Transverse colon (tissue), 4 donors: ENCODE data around the gene IRF2BP1. TPM values are rescaled to one million over a fixed set of nuclear protein-coding genes. Genes with fewer than 3 reads are reported as not detected.

Experiments
- DNase-seq: peaks from one replicate; pipeline ENCODE4 v3.0.0-alpha.2; 2019
- H3K27ac ChIP-seq, 4 donors: fragments of 200-600 bp; sonication (generic); 2 replicates each; pipeline ENCODE4 v1.5.1; 2016 to 2018; ENCODE audit warnings: inconsistent platforms in 4 of 4
- H3K27me3 ChIP-seq: fragments of 200-600 bp; sonication (generic); 2 replicates; pipeline ENCODE4 v1.5.1; 2017; ENCODE audit warnings: inconsistent platforms
- H3K36me3 ChIP-seq, 4 donors: fragments of 200-600 bp; sonication (generic); 2 replicates each; pipeline ENCODE4 v1.5.1; 2017 to 2019; ENCODE audit warnings: inconsistent platforms in 4 of 4
- H3K4me1 ChIP-seq, 4 donors: fragments of 200-600 bp; sonication (generic); 2 replicates each; pipeline ENCODE4 v1.5.1; 2017 to 2020; ENCODE audit warnings: inconsistent platforms in 4 of 4
- H3K4me3 ChIP-seq, 4 donors: fragments of 200-600 bp; sonication (generic); 1 replicate in 1 of 4; 2 replicates in 3 of 4; pipeline versions ENCODE4 v1.5.1 to v1.6.1; 2017 to 2019; ENCODE audit warnings: inconsistent platforms in 4 of 4
- H3K9me3 ChIP-seq, 2 donors: fragments of 200-600 bp; sonication (generic); 2 replicates each; pipeline ENCODE4 v1.5.1; 2017 to 2019; ENCODE audit warnings: inconsistent platforms in 2 of 2
- EP300 ChIP-seq: sonication (generic); formaldehyde crosslinking; IDR thresholded peaks from one replicate; pipeline ENCODE4 v1.6.1; 2017; ENCODE audit warnings: antibody characterized with exemption, low read depth
- POLR2A ChIP-seq: fragments of 450-650 bp; IDR thresholded peaks from one replicate; pipeline ENCODE4 v1.6.1; 2016; ENCODE audit warnings: antibody characterized with exemption, mild to moderate bottlenecking, moderate library complexity
- POLR2AphosphoS5 ChIP-seq, 3 donors: sonication (generic); formaldehyde crosslinking; IDR thresholded peaks; one replicate each; pipeline ENCODE4 v1.6.1; 2016; ENCODE audit warnings: antibody characterized with exemption in 3 of 3
- WGBS, 2 donors: methylation state at CpG; one replicate each; pipeline ENCODE4 v1.1.5; 2018; ENCODE audit warnings: low coverage in 1 of 2; 5-methylcytosine and 5-hydroxymethylcytosine counted together
- in situ Hi-C, 4 donors: fragments of 200-750 bp; cut with MboI; loops; one replicate each; pipeline versions ENCODE4 v1.15.0 to v1.15.1; 2017; ENCODE audit warnings: low sequenced_read_pairs in 3 of 4, low pct_ligation_motif_present in 1 of 4, low pct_unique_long_range_greater_than_20kb in 1 of 4
- intact Hi-C: fragments of 100-400 bp; cut with DNase I; formaldehyde crosslinking; loops from one replicate; pipeline ENCODE4 v1.15.1; 2023; ENCODE audit warnings: low total_unique reads
- total RNA-seq, 4 donors: library from RNA; depleted of rRNA; stranded (reverse); fragments of >200 nt; gene quantifications; one replicate each; pipeline ENCODE4 v1.1.0, GENCODE V29; 2016
- TF ChIP-seq, protein P1 (sequence below), 5 experiments: fragments of 200-600 bp in 3 of 5; fragments of 450-650 bp in 2 of 5; sonication (generic) in 3 of 5; IDR thresholded peaks; 1 replicate in 2 of 5; 2 replicates in 3 of 5; pipeline ENCODE4 v1.5.1; 2016 to 2017; ENCODE audit warnings: antibody characterized with exemption in 5 of 5, inconsistent platforms in 3 of 5, mild to moderate bottlenecking in 2 of 5, moderate library complexity in 1 of 5

Gene IRF2BP1
- total RNA-seq, 4 donors from 2014 or later = 24.9 to 34.1 (median 29.5) TPM

DNA sequence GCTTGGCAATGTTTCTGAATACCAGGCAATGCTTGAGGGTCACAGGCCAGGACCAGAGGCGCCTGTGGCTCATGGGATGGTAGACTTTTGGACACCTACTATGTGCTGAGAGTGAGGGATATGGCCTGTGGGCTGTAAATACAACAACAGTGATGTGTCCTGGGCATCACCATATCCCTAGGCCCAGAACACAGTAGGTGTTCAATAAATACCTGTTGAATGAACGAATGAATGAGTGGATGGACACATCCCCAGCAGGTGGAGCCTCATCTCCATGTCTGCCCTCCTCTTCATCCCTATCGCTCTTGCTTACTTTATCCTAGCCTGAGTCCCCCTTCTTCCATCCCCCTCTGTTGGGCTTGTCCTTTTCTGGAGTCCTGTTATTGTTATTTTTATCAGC is 45.1 kb upstream of the IRF2BP1 start:
- WGBS, 2 donors = 46 to 73% methylated on average over 3 of the region's 3 CpGs
- no peak for TF ChIP-seq POLR2A
- no peak for TF ChIP-seq POLR2AphosphoS5 (IDR thresholded peaks at IDR 0.05)
- TF ChIP-seq, protein P1, sequence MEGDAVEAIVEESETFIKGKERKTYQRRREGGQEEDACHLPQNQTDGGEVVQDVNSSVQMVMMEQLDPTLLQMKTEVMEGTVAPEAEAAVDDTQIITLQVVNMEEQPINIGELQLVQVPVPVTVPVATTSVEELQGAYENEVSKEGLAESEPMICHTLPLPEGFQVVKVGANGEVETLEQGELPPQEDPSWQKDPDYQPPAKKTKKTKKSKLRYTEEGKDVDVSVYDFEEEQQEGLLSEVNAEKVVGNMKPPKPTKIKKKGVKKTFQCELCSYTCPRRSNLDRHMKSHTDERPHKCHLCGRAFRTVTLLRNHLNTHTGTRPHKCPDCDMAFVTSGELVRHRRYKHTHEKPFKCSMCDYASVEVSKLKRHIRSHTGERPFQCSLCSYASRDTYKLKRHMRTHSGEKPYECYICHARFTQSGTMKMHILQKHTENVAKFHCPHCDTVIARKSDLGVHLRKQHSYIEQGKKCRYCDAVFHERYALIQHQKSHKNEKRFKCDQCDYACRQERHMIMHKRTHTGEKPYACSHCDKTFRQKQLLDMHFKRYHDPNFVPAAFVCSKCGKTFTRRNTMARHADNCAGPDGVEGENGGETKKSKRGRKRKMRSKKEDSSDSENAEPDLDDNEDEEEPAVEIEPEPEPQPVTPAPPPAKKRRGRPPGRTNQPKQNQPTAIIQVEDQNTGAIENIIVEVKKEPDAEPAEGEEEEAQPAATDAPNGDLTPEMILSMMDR (IDR thresholded peaks at IDR 0.05) = no peak
- no peak for TF ChIP-seq EP300
- no peak overlapping the region for H3K4me3 ChIP-seq
- DNase-seq = no peak
- in situ Hi-C loops = no loop called here
- intact Hi-C loops = no loop called here
- H3K27ac ChIP-seq = no peak overlapping the region
- no peaks in the 10 kb centered on the region for H3K9me3 ChIP-seq
- peaks cover 34% of the 10 kb centered on the region for H3K27me3 ChIP-seq
- H3K36me3 ChIP-seq = no peaks in the 10 kb centered on the region
- H3K4me1 ChIP-seq = peaks cover 0 to 5% (median 4%) of the 10 kb centered on the region in 4 donors

DNA sequence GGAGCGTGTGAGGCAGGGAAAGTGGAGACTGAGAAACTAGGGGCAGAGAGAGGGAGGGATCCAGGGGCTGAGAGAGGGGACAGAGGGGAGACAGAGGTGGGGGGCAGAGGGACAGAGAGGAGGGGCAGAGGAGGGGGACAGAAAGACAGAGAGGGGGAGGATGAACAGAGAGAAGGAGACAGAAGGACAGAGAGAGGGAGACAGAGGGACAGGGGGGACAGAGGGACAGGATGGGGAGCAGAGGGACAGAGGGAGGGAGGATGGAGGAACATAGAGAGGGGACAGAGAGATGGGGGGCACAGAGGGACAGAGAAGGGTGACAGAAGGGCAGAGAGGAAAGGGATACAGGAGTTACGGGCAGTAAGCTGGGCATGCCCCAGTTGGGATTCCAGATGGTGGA is 43.3 kb upstream of the IRF2BP1 start:
- peaks cover 0 to 5% (median 4%) of the 10 kb centered on the region in 4 donors for H3K4me1 ChIP-seq
- intact Hi-C loops (no loop called here), in situ Hi-C loops (no loop called here)
- TF ChIP-seq EP300 (no peak), POLR2AphosphoS5 (IDR thresholded peaks at IDR 0.05) (no peak), POLR2A (no peak)
- TF ChIP-seq, protein P1 (IDR thresholded peaks at IDR 0.05) = no peak
- no peaks in the 10 kb centered on the region for H3K36me3 ChIP-seq
- no peak overlapping the region for H3K4me3 ChIP-seq
- peaks cover 18% of the 10 kb centered on the region for H3K27me3 ChIP-seq
- 69 to 80% methylated on average over 2 of the region's 2 CpGs for WGBS, 2 donors
- H3K9me3 ChIP-seq = no peaks in the 10 kb centered on the region
- no peak overlapping the region for H3K27ac ChIP-seq
- no peak for DNase-seq

DNA sequence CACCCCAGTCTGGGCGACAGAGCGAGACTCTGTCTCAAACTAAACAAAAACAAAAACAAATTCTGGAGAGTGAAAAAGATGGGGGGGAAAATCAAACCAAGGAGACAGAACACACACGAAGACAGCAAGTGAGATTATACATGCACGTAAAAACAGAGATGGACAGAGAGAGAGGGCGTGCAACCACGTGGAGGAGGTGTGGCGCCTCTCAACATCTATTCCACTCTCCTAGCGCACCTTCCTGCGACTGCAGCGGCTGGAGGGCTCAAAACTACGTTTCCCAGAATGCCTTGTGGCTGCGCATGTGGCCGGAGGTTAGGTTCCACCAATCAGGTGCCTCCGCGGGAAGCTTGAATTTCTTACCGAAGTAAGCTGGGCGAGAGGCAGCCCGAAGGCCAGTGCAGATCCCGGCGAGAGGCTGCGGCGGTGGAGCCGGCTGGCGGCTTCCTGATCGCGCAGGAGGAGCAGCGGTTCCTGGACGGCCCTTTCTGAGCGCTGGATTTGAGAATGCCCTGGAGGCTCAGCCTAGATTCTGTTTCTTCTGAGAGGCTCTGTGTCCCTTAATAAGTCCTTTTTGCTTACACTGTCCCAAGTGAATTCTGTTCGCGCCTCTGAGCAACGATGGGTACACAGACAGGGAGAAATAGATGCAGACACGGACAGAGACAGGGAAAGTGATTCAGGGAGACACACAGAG is 41.8 kb upstream of the IRF2BP1 start:
- peaks cover 11% of the 10 kb centered on the region for H3K27me3 ChIP-seq
- peak; percentile 93 for DNase-seq
- 11 to 16% methylated on average over 10 to 33 of the region's 33 CpGs for WGBS, 2 donors
- H3K4me3 ChIP-seq = no peak overlapping the region
- peaks cover 0 to 5% (median 4%) of the 10 kb centered on the region in 4 donors for H3K4me1 ChIP-seq
- no peaks in the 10 kb centered on the region for H3K36me3 ChIP-seq
- intact Hi-C loops (no loop called here), in situ Hi-C loops (no loop called here)
- H3K9me3 ChIP-seq = no peaks in the 10 kb centered on the region
- no peak overlapping the region for H3K27ac ChIP-seq
- TF ChIP-seq POLR2AphosphoS5 (IDR thresholded peaks at IDR 0.05) (peak in 1 of 3 donors; percentile 37), EP300 (no peak), POLR2A (no peak)
- TF ChIP-seq, protein P1 (IDR thresholded peaks at IDR 0.05) = peak in 1 of 5 experiments; percentile 12

DNA sequence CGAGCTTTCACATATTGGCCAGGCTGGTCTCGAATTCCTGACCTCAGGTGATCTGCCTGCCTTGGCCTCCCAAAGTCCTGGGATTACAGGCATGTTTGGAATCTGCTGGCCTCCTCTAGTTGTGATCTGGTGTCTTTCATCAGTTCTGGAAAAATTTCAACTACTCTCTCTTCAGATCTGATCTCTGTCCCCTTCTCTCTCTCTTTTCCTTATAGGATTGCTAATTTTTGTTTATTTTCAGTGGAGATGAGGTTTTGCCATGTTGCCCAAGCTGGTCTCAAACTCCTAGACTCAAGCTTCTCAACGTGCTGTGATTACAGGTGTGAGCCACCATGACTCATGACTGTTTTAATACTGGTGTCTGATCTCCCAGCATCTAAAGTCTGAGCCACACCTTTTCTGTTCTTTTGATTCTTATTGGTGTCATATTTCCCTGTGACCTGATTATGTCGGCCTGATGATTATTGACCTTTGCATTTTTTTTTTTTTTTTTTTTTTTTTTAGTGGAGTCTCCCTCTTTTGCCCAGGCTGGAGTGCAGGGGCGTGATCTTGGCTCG is 39.0 kb upstream of the IRF2BP1 start:
- peaks cover 0 to 5% (median 4%) of the 10 kb centered on the region in 4 donors for H3K4me1 ChIP-seq
- H3K9me3 ChIP-seq = no peaks in the 10 kb centered on the region
- in situ Hi-C loops = no loop called here
- H3K27me3 ChIP-seq = peaks cover 6% of the 10 kb centered on the region
- intact Hi-C loops = no loop called here
- no peak for DNase-seq
- no peak for TF ChIP-seq POLR2AphosphoS5 (IDR thresholded peaks at IDR 0.05)
- no peak for TF ChIP-seq POLR2A
- TF ChIP-seq, protein P1 (IDR thresholded peaks at IDR 0.05) = no peak
- TF ChIP-seq EP300 = no peak
- no peak overlapping the region for H3K27ac ChIP-seq
- no peaks in the 10 kb centered on the region for H3K36me3 ChIP-seq
- no peak overlapping the region for H3K4me3 ChIP-seq
- 60 to 68% methylated on average over 6 of the region's 6 CpGs for WGBS, 2 donors
